H9 (cell line): ENCODE data around the gene AHCY. TPM values are rescaled to one million over a fixed set of nuclear protein-coding genes. Genes with fewer than 3 reads are reported as not detected.

ENCODE experiments used
- DNase-seq: peaks from one replicate; pipeline ENCODE4 v3.0.0-alpha.2; 2017
- H2AFZ ChIP-seq: one replicate; pipeline ENCODE4 v1.6.1; 2013; ENCODE audit warnings: mild to moderate bottlenecking, low read length, control low read depth, moderate library complexity
- H2AK5ac ChIP-seq: 2 replicates; pipeline ENCODE4 v1.6.1; 2013; ENCODE audit warnings: low read length, control low read depth, mixed read lengths; ENCODE audit not compliant: insufficient read length
- H2BK120ac ChIP-seq: one replicate; pipeline ENCODE4 v1.6.1; 2013; ENCODE audit warnings: low read depth, mild to moderate bottlenecking, low read length, control low read depth, inconsistent platforms; ENCODE audit not compliant: poor library complexity, severe bottlenecking
- H2BK12ac ChIP-seq: 2 replicates; pipeline ENCODE4 v1.6.1; 2013; ENCODE audit warnings: low read length, control low read depth, mixed read lengths, low read depth; ENCODE audit not compliant: insufficient read length
- H2BK15ac ChIP-seq: 2 replicates; pipeline ENCODE4 v1.6.1; 2013; ENCODE audit warnings: low read depth, low read length, control low read depth
- H2BK20ac ChIP-seq: one replicate; pipeline ENCODE4 v1.6.1; 2013; ENCODE audit warnings: low read depth, mild to moderate bottlenecking, low read length, control low read depth, inconsistent platforms; ENCODE audit not compliant: poor library complexity, severe bottlenecking
- H2BK5ac ChIP-seq: 2 replicates; pipeline ENCODE4 v1.6.1; 2013; ENCODE audit warnings: low read length, control low read depth, mixed read lengths; ENCODE audit not compliant: insufficient read length
- H3K14ac ChIP-seq: 2 replicates; pipeline ENCODE4 v1.6.1; 2013; ENCODE audit warnings: low read length, control low read depth; ENCODE audit not compliant: insufficient read depth
- H3K18ac ChIP-seq: 2 replicates; pipeline ENCODE4 v1.6.1; 2013; ENCODE audit warnings: low read depth, mild to moderate bottlenecking, mixed read lengths, low read length, control low read depth; ENCODE audit not compliant: insufficient read length
- H3K23ac ChIP-seq: 2 replicates; pipeline ENCODE4 v1.6.1; 2013; ENCODE audit warnings: low read length, control low read depth, mixed read lengths, low read depth; ENCODE audit not compliant: insufficient read length
- H3K23me2 ChIP-seq: 2 replicates; pipeline ENCODE4 v1.6.1; 2013; ENCODE audit warnings: low read depth, mild to moderate bottlenecking, mixed read lengths, low read length, control low read depth; ENCODE audit not compliant: insufficient read length, poor library complexity, severe bottlenecking
- H3K27ac ChIP-seq: 2 replicates; pipeline ENCODE4 v1.5.1; 2013; ENCODE audit warnings: low read length, control low read depth, mixed read lengths, low read depth; ENCODE audit not compliant: insufficient read length
- H3K27me3 ChIP-seq: 2 replicates; pipeline ENCODE4 v1.6.1; 2013; ENCODE audit warnings: low read length, control low read depth, inconsistent platforms; ENCODE audit not compliant: insufficient read depth
- H3K4ac ChIP-seq: 2 replicates; pipeline ENCODE4 v1.6.1; 2013; ENCODE audit warnings: low read depth, mild to moderate bottlenecking, control low read depth, inconsistent platforms, low read length, moderate library complexity
- H3K4me1 ChIP-seq: 2 replicates; pipeline ENCODE4 v1.6.1; 2013; ENCODE audit warnings: low read length, control low read depth, inconsistent platforms; ENCODE audit not compliant: insufficient read depth
- H3K4me2 ChIP-seq: 2 replicates; pipeline ENCODE4 v1.6.1; 2013; ENCODE audit warnings: low read length, control low read depth, mixed read lengths; ENCODE audit not compliant: insufficient read length, insufficient read depth
- H3K56ac ChIP-seq: 2 replicates; pipeline ENCODE4 v1.6.1; 2013; ENCODE audit warnings: low read depth, mild to moderate bottlenecking, mixed read lengths, low read length, control low read depth; ENCODE audit not compliant: insufficient read length
- H3K79me1 ChIP-seq: 2 replicates; pipeline ENCODE4 v1.6.1; 2013; ENCODE audit warnings: low read depth, mild to moderate bottlenecking, moderate library complexity, low read length, control low read depth, inconsistent platforms; ENCODE audit not compliant: insufficient read depth, poor library complexity, severe bottlenecking
- H3K79me2 ChIP-seq: 2 replicates; pipeline ENCODE4 v1.6.1; 2013; ENCODE audit warnings: low read length, control low read depth, inconsistent platforms; ENCODE audit not compliant: insufficient read depth
- H3K9ac ChIP-seq: 2 replicates; pipeline ENCODE4 v1.6.1; 2013; ENCODE audit warnings: low read length, control low read depth, mixed read lengths; ENCODE audit not compliant: insufficient read length; ENCODE audit errors: extremely low read depth
- H3K9me3 ChIP-seq: one replicate; pipeline ENCODE4 v1.6.1; 2013; ENCODE audit warnings: low read depth, low read length, inconsistent platforms; ENCODE audit not compliant: control insufficient read depth
- H3T11ph ChIP-seq: one replicate; pipeline ENCODE4 v1.6.1; 2013; ENCODE audit warnings: mild to moderate bottlenecking, low read length, control low read depth, inconsistent platforms
- H4K20me1 ChIP-seq: one replicate; pipeline ENCODE4 v1.6.1; 2013; ENCODE audit not compliant: control insufficient read depth, insufficient read length, insufficient read depth
- H4K5ac ChIP-seq: 2 replicates; pipeline ENCODE4 v1.6.1; 2013; ENCODE audit warnings: low read depth, mild to moderate bottlenecking, mixed read lengths, low read length, control low read depth; ENCODE audit not compliant: insufficient read length
- H4K8ac ChIP-seq: replicated peaks from 2 replicates; pipeline ENCODE4 v1.6.1; 2013; ENCODE audit warnings: low read length, control low read depth, mixed read lengths, low read depth; ENCODE audit not compliant: insufficient read length
- H4K91ac ChIP-seq: 2 replicates; pipeline ENCODE4 v1.6.1; 2013; ENCODE audit warnings: low read depth, mild to moderate bottlenecking, moderate library complexity, mixed read lengths, low read length, control low read depth; ENCODE audit not compliant: insufficient read length
- H3K27ac Mint-ChIP-seq, 3 experiments: 2 replicates in 2 of 3; 3 replicates in 1 of 3; pipeline ENCODE4 v1.8.0; 2020 to 2021; ENCODE audit warnings: mixed read lengths in 3 of 3, mild to moderate bottlenecking in 1 of 3, moderate library complexity in 1 of 3
- H3K27me3 Mint-ChIP-seq: 2 replicates; pipeline ENCODE4 v1.8.0; 2021; ENCODE audit warnings: low read depth, mild to moderate bottlenecking, moderate library complexity, mixed read lengths
- H3K36me3 Mint-ChIP-seq, 3 experiments: 2 replicates in 2 of 3; 3 replicates in 1 of 3; pipeline ENCODE4 v1.8.0; 2020 to 2021; ENCODE audit warnings: low read depth in 3 of 3, mixed read lengths in 3 of 3; ENCODE audit not compliant: insufficient read depth in 1 of 3
- H3K4me1 Mint-ChIP-seq, 2 experiments: 2 replicates each; pipeline ENCODE4 v1.8.0; 2020; ENCODE audit warnings: mixed read lengths in 2 of 2
- H3K4me3 Mint-ChIP-seq, 2 experiments: 2 replicates in 1 of 2; 3 replicates in 1 of 2; pipeline ENCODE4 v1.8.0; 2020 to 2021; ENCODE audit warnings: mild to moderate bottlenecking in 2 of 2, mixed read lengths in 2 of 2, moderate library complexity in 1 of 2
- H3K9me3 Mint-ChIP-seq, 2 experiments: 2 replicates in 1 of 2; 3 replicates in 1 of 2; pipeline ENCODE4 v1.8.0; 2020; ENCODE audit warnings: mild to moderate bottlenecking in 2 of 2, mixed read lengths in 2 of 2, moderate library complexity in 1 of 2
- CTCF ChIP-seq: fragments of 200-600 bp; sonication (generic); conservative IDR thresholded peaks from 3 replicates; pipeline ENCODE4 v1.8.0; 2021; ENCODE audit warnings: antibody characterized with exemption, mild to moderate bottlenecking
- WGBS: extraction: QIAGEN DNeasy Blood & Tissue Kit; methylation state at CpG from one replicate; pipeline ENCODE4 v1.1.7; 2013; ENCODE audit warnings: missing lambda C conversion rate, low lambda C conversion rate, mixed read lengths; ENCODE audit not compliant: insufficient read length; ENCODE audit errors: extremely low coverage; 5-methylcytosine and 5-hydroxymethylcytosine counted together
- total RNA-seq: library from RNA; stranded (reverse); gene quantifications from 2 replicates; pipeline ENCODE4 v1.2.1, GENCODE V29; 2021

Gene AHCY
- total RNA-seq, 1 experiment from 2014 or later = 461 TPM

- H2AFZ ChIP-seq = no peak overlapping the region
- no peak overlapping the region for H3K56ac ChIP-seq
- H3K27ac ChIP-seq = no peak overlapping the region
- TF ChIP-seq CTCF = no peak
- Mint-ChIP-seq H3K27me3 (peaks cover 9% of the 10 kb centered on the region), H3K27ac (peak overlapping the region in 1 of 3 experiments; percentile 76; a peak in 2 of 7 replicates), H3K4me3 (peak overlapping the region in 1 of 2 experiments; percentile 57; a peak in 2 of 5 replicates), H3K4me1 (peaks cover 5 to 13% of the 10 kb centered on the region in 2 experiments; a peak in 2 of 4 replicates), H3K36me3 (peaks cover 7 to 44% (median 7%) of the 10 kb centered on the region in 3 experiments; a peak in 6 of 7 replicates), H3K9me3 (no peaks in the 10 kb centered on the region)
- H3K79me2 ChIP-seq = no peaks in the 10 kb centered on the region
- no peak overlapping the region for H2AK5ac ChIP-seq
- peak; percentile 66 for DNase-seq
- no peak overlapping the region for H3T11ph ChIP-seq
- H3K27me3 ChIP-seq = no peaks in the 10 kb centered on the region
- no peaks in the 10 kb centered on the region for H3K79me1 ChIP-seq
- no peak overlapping the region for H3K18ac ChIP-seq
- H4K91ac ChIP-seq = no peak overlapping the region
- no peak overlapping the region for H4K8ac ChIP-seq
- H2BK12ac ChIP-seq = no peak overlapping the region
- WGBS = no CpG with 5 or more reads among the region's 58 CpGs
- H3K9ac ChIP-seq = no peak overlapping the region
- H3K4ac ChIP-seq = no peak overlapping the region
- H2BK120ac ChIP-seq = no peak overlapping the region
- no peaks in the 10 kb centered on the region for H3K4me1 ChIP-seq
- H4K20me1 ChIP-seq = no peaks in the 10 kb centered on the region
- H3K4me2 ChIP-seq = peak overlapping the region; percentile 55
- H3K23ac ChIP-seq = no peak overlapping the region
- H3K23me2 ChIP-seq = peaks cover 6% of the 10 kb centered on the region
- H2BK5ac ChIP-seq = no peak overlapping the region
- H3K14ac ChIP-seq = peak overlapping the region; percentile 78; the same call in 1 of the 2 replicates
- no peak overlapping the region for H2BK20ac ChIP-seq
- H4K5ac ChIP-seq = no peak overlapping the region
- H3K9me3 ChIP-seq = no peaks in the 10 kb centered on the region
- H2BK15ac ChIP-seq = no peak overlapping the region
Measured at GRCh38 chr20:34268851-34269636, 34.1 kb downstream of the AHCY start.
